Epidermal melanocyte (primary cell): ENCODE data around the gene PKIG.
A peak's percentile ranks its signal among the peaks of the same experiment; 100 is the strongest.
"Not testable (repeated sequence)": the region's sequence is repeated elsewhere in the genome, so short reads cannot be mapped to it uniquely, and the experiment has no call there.

Experiments used
- DNase-seq: peaks from one replicate; pipeline ENCODE4 v3.0.0; 2011; ENCODE audit warnings: low spot score; ENCODE audit not compliant: insufficient read length

The PKIG gene

GRCh38 chr20:44571362-44571988, 10.9 kb upstream of the PKIG start:
- DNase-seq: no peak

DNA sequence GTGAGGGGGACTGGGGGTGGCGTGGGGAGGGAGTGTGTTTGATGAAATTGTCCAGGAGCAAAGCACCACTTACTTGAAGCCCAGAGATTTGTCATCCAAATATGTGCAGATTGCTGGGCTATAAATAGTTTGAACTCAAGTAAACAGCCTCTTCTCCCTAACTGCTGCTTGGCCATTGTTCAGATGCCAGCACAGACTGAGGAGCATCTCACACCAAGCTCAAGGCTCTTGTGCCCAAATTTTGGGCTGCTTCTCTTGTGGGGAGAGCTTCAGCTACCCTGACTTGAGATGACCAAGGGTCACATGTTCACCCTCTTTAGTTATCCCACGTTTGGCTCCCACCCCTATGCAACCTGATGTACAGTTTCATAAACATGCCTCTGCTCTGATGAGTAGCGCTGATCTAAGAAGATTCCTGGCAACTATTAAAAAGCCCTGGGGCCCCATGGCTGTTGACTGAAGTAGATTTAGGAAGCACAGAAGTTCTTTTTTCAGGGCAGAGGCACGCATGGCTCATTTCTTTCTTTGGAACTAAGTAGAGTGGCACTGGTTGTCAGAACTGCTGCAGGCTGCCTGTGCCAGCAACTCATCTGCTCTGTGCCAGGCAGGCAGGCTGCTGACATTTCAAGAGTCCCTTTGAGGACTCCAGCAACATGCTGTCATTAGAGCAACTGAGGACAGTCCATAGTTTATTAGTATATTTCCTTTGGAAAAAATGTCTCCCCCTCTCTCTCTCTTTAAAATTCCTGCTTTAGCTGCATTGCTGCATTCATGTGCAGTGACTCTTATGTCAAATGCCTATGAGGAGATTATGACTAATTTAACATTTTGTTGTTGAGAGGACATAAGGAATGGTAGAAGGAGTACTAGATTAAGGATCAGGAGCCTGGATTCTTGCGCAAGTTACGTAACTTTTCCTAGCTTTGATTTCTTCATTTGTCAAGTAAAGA, 9.6 kb upstream of the PKIG start:
- DNase-seq: peak; percentile 52

- DNase-seq: no peak
Observed at GRCh38 chr20:44573501-44573869, 8.9 kb upstream of the PKIG start.

GRCh38 chr20:44574372-44574771, 8.0 kb upstream of the PKIG start:
- DNase-seq: no peak

- no peak for DNase-seq
Observed at GRCh38 chr20:44576297-44576696, 6.1 kb upstream of the PKIG start.

GRCh38 chr20:44579313-44580081, 2.9 kb upstream of the PKIG start:
- no peak for DNase-seq

GRCh38 chr20:44580581-44581268, 1.7 kb upstream of the PKIG start:
- DNase-seq: no peak

- no peak for DNase-seq
Observed at GRCh38 chr20:44581515-44581914, 864 bp upstream of the PKIG start.

DNA sequence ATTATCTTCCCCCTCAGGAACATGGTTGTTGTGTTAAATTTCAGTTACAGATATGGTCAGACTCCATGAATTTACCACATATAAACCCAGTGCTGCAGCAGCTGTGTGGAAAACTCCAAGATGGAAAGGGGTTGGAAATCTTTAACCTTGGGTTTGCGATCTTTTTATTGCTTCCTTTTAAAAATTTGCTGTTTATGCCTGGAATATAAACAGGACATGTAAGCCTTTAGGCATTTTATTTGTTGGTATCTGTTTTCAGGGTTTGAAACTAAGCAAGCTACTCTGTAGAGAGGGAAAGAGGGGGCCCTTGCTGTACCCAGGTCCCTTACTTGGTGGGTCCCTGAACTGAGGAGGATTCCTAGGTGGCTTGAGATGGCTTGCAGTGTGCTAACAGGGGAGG, 778 bp downstream of the PKIG start:
- DNase-seq: no peak

- no peak for DNase-seq
Observed at GRCh38 chr20:44584162-44584561, 1.8 kb downstream of the PKIG start.

DNA sequence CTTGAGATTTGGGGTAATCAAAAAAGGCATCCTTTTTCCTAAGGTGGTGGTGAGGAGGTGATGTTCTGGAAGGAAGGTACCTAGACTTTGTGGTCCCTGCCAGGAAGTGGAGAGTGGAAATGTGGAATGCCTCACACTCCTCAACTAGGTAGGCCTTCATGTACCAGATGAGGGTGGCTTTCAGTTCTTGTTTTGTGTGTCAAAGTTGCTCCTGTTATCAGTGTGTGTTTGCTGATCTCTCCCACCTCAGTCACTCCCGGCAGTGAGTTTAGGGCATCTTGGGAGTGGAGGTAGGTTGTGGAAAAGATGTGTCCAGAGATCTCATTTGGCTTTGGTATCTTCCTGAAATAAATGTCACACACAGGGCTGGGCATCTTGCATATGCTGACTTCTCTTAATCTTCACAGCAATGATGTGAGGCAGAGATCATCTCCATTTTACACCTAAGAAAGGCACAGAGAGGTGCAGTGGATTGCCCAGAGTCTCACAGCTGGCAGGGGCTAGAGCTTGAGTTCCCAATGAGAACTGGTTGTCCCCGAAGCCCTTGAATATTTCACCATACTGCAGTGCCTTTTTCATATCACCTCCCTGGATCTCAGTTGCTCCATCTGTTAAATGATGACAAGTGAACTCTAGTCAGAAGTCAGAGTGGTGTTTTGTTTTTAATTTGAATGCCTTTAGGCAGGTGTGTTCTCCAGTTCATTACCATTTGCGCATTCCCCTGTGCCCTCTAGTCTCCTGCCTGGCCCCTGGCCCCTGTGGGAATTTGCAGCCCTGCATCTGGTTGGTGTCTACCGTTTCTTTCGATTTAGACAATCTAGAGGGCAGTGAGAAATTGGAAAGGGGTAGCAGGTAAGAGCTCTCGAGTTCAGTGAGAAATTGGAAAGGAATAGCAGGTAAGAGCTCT, 2.9 kb downstream of the PKIG start:
- DNase-seq: no peak

- DNase-seq: no peak
Observed at GRCh38 chr20:44586289-44586911, 4.0 kb downstream of the PKIG start.

DNA sequence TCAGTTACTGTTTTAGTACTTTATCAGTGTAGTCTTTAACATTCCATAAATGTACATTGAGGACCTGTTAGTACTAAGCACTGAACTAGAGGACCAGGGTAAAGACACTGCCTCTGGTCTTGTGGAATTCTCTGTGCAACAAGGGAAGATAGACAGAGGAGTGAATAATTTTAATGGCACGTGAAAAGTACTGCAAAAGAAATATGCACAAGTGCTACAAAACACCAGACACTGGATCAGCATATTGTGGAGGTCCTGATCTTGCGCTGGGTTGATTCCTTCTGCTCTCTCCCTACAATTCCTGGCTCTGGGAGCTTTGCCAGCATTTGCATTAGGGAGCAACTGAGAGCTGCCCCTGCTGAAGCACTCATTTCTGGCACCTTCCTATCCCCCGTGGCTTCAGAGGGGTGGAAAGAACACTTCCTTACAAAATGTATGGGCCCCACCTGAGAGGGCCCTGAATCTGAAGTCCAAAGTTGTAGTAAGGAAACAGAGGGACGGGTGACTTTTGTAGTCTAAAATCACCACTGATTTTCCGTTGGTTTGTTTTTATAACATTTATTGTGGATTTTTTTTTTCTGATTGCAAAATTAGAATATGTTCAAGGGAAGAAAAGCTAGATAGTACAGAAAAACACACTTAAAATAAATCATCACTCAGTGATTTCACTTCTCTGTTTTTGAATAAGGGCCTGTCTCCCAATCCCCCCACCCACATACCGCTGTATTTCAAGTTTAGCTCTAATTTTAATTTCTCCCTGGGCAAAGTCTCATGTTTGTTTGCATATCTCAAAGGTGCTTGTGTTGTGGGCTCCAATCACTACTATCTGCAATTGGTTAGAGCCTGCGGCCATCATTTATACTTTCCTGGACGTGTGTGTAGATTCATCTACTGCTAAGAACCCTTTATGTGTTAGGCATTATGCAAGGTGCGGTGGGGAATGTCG, 4.9 kb downstream of the PKIG start:
- DNase-seq: no peak

DNA sequence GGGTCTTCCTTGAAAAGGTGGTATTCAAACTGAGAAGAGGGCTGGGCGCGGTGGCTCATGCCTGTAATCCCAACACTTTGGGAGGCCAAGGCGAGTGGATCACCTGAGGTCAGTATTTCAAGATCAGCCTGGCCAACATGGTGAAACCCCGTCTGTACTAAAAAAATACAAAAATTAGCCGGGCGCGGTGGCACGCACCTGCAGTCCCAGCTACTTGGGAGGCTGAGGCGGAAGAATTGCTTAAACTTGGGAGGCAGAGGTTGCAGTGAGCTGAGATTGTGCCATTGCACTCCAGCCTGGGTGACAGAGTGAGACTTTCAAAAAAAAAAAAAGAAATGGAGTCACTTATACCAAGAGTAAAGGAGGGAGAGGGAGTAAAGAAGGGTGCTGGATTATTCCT, 5.9 kb downstream of the PKIG start:
- DNase-seq: not testable (repeated sequence)

GRCh38 chr20:44589537-44589936, 7.2 kb downstream of the PKIG start:
- no peak for DNase-seq

GRCh38 chr20:44590980-44591778, 8.8 kb downstream of the PKIG start:
- DNase-seq: no peak

- DNase-seq: no peak
Observed at GRCh38 chr20:44592366-44592765, 10.0 kb downstream of the PKIG start.

- DNase-seq: no peak
Observed at GRCh38 chr20:44593751-44594150, 11.4 kb downstream of the PKIG start.
